Muscle of back (tissue), 10 donors: ENCODE results near the gene JUN. TPM values are rescaled to one million over a fixed set of nuclear protein-coding genes. Genes with fewer than 3 reads are reported as not detected.

Source experiments
- polyA plus RNA-seq, 10 donors: library from polyadenylated mRNA; unstranded; fragments of 120-200 nt; gene quantifications; one replicate each; pipeline ENCODE4 v1.2.1, GENCODE V29; 2013; ENCODE audit not compliant: insufficient read length in 10 of 10

JUN gene
- polyA plus RNA-seq, 10 donors, result 74.2 to 374 (median 155) TPM

Other genes with a start within 250 kb of the JUN start
- 10 to 100 TPM; 13.0 to 23.2 (median 16.6) TPM for gene OMA1, start 237.3 kb downstream of the JUN start, polyA plus RNA-seq
- gene TACSTD2, start 206.8 kb downstream of the JUN start, polyA plus RNA-seq, result 1 to 10 TPM in 2 of 10 donors, under 1 TPM in 8; 0.13 to 8.7 (median 0.27) TPM
- gene MYSM1, start 84.0 kb downstream of the JUN start, polyA plus RNA-seq, result 10 to 100 TPM; 11.2 to 40.1 (median 18.8) TPM